ENCODE data around the gene SPAG6.
A peak's percentile ranks its signal among the peaks of the same experiment; 100 is the strongest.
"Not testable (repeated sequence)": the region's sequence is repeated elsewhere in the genome, so short reads cannot be mapped to it uniquely, and the experiment has no call there.

Gene SPAG6

DNA sequence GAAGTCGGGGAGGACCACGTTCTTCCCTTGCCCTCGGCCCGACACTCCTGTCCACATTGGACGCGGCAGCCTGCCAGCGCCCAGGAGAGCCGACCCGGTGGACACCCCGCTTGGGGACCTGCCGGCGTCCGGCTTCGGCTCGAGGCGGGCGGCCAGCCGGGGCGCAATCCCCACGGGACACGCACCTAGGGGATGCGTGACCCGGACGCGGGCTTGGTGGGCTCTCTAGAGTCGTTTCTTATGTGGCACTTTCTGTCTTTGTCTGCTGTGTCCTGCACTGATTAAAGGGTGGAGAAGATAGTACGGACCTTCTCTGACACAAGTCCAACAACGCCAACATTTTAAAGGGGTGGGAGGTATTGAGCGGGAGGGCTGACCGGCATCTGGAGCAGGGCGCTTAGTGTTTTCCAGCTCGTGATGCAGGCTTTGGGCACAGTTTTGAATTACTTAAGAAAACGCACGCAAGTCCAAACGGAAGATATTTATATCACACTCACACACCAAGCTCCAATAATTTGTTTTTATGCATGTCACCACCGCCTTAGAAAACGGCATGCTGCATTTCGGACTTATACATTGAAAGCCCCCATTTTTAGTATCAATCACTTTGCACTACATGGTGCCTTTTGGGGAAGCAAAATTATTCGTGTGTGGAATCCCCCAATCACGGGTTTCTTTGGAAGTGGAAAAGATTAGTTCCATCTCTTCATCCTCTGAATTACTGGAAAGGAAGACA is 3.9 kb upstream of the SPAG6 start:
- no peak for DNase-seq (ENCODE audit: low read depth)

DNA sequence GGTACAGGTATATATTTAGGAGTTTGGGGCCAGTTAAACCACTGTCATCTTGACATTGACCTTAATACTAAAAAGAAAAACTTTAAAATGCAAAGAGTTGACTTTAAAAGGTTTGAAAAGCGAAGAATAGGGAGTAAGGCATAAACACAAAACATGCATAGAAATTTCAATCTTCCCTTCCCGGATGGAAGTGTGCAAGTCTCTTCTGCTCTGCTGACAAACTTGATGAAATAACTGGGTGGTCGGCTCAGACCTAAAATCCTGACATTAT is 3.4 kb upstream of the SPAG6 start:
- DNase-seq (ENCODE audit: low read depth), result no peak

DNA sequence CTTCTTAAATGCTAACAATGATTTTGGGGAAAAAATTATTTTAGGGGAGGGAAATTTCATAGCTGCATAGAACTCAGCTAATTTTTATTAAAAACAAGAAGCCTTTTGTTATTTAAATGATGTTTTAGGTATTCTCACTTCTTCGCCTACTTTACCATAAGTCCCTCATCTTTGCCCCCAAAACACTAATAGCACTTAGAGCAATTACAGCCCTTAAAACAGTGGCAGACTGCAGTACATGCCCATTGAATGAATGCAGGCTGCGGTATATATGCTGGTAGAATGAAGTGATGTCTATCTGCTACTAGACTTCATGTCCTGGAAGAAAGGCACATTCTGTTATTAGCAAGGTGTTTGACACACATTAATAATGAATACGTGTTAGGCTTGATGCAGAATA is 2.9 kb upstream of the SPAG6 start:
- no peak for DNase-seq (ENCODE audit: low read depth)

DNA sequence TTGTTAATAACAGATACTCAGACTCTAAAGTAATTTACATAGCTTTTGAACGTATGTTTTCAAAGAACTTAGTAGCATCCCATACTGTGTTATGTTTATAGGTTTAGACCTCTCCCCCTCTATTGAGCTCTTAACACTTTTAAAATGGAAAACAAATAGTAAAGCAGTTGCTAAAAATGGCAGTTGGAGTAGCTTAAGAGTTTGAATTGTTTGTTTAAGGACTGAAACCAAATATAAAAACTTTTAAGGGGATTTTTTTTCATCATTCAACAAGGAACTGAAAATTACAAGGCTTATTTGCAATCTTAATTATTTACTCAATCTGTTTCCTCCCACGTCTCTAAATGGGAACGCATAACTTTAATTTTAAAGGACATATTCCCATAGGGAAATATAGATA is 1.6 kb upstream of the SPAG6 start:
- no peak for DNase-seq (ENCODE audit: low read depth)

DNA sequence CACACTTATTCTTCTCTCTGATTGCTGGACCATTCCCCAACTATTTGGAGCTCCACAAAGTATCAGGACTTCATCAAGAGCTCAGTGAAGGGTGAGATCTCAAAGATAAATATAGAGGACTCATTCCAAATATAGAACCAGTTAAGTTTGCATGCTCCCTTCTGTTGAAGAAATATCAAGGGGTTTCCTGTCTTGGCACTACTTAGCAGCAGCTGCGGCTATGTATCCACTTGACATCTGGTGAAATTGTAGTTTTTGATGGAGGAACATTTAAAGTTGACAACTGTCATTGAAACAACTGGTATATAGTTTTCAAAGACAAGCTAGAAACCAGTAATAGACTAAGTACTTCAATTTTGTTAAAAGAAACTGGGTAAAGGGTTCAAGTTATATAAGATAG is 1.0 kb upstream of the SPAG6 start:
- no peak for DNase-seq (ENCODE audit: low read depth)

DNA sequence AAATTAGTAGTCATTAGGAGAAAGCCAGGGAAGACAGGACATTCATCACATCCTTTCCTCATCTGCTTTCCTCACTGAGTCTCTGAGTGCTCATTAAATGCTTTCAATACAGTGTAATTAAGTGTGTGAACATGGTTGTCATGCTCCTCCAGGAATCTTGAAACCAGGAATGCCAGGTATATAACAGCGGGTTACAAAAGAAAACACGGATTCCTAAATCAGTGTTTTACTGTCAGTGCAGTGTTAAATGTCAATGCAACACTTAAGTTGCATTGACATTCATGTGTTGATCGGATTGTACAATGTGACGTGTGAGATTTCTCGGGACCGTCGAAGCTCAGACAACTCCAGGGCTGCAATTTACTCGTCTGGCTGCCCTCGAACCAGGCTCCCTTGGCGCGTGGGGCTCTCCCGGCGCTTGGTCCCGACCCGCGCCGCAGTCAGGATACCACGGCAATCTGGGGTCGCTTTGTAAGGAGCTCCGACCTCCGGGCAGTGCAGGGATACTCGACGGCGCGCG is 455 bp upstream of the SPAG6 start:
- DNase-seq (ENCODE audit: low read depth), result no peak

DNA sequence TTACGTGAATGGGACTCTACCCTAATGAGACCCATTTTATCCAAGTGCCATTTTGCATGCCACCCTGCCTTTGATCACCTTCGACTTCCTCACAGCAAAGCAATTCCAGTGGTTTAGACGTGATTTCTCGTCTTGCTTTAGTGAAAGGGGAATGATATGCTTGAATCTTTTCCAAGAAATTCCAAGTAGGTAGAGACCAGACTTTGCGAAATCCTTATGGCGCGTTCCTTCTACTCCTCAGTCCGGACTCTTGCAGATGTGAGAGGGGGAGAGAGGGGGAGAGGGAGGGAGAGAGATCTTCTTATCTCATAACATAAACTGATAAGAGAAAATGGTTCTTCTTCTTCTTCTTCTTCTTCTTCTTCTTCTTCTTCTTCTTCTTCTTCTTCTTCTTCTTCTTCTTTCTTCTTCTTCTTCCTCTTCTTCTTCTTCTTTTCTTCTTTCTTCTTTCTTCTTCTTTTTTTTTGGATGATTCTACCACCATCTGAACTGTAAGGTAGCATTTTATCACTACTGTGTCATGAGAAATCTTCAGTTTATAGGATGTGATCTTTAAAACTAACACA is 883 bp downstream of the SPAG6 start:
- DNase-seq (ENCODE audit: low read depth), result no peak

DNA sequence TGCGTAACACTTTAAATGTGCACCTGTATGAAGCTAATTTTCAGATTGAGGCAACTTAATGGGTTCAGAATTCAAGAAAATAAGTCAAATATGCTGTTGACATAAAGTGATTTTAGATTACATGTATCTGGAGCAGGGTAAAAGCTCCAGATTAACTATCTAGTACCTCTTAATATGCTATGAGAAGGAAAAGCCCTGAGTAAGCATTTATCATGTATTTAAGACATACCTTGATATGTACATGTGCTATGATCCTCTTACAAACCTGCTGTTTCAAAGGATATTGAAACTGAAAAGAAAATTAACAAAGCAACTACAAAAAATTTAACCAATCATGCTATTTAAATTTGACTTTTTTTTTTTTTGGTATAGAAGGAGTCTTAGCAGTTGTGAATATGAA is 4.5 kb downstream of the SPAG6 start:
- DNase-seq (ENCODE audit: low read depth), result no peak

DNA sequence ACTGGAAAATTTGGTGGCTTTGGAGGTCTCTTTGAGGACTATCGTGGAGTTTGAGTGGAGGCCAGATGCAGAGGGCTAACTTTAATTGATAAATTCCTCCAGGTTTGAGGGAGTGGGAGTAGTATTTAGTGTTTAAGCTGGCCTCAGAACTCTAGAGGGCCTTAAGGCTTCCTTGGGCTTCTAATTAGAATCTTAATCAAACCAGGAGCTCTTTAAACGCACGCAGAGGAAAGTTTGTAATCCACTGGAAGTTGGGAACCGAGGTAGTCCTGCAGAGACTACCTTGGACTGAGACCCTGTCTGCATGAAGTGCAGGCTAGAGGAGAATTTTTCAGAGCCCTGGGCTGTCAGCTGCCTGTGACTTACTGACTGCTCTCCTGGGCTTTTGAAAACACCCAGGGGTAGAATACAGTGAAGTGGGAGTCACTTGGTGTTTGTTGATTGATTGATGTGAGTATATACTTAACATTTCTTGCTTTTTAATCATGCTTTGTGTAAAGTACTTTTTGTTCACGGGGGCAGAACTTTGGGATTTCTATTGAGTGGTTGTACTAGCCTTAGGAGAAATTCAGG is 5.9 kb downstream of the SPAG6 start:
- no peak for DNase-seq (ENCODE audit: low read depth)

DNA sequence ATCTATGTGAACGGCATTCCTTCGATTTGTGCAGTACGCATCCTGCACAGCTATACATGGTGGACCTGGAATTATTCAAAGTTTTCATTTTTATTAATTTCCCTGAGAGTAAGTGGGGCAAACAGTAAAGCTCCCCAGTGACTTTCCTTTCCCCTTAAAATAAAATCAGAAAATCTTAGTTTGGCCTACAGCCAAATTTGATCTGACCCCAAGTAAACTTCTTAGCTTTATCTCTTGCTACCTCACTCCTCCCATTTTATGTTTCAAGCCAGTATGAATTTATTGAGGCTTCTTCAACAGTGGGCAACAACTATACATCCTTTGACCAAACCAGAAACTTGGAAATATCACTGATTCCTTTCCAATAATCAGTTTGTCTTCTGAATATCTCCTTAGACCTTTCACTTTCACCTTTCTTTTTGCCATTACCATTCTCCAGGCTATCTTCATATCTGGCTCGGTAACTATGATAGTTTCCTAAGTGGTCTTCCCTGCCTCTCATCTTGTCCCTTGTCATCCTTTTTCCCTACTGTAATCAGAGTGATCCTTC is 11.1 kb downstream of the SPAG6 start:
- DNase-seq (ENCODE audit: low read depth), result no peak

DNA sequence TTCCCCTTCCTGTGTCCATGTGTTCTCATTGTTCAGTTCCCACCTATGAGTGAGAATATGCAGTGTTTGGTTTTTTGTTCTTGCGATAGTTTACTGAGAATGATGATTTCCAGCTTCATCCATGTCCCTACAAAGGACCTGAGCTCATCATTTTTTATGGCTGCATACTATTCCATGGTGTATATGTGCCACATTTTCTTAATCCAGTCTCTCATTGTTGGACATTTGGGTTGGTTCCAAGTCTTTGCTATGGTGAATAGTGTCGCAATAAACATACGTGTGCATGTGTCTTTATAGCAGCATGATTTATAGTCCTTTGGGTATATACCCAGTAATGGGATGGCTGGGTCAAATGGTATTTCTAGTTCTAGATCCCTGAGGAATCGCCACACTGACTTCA is 12.5 kb downstream of the SPAG6 start:
- DNase-seq (ENCODE audit: low read depth), result not testable (repeated sequence)

DNA sequence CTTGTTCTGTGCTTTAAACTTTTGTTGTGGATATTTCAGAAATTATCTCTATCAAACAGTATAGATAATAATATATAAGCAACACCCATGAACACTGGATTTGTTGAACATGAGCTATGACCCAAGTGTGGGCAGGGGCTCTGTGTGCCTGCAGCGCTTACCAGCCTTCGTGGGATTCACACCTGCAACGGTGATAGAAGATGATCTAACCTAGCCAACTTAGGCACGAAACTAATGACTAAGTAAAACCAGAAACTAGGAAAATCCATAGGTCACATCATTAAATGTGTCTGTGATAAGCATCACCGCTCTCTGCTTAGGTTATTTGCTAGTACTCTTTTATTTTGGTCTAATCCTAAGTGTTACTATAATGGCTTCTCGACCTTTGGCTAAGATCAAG is 18.0 kb downstream of the SPAG6 start:
- DNase-seq (ENCODE audit: low read depth), result no peak

DNA sequence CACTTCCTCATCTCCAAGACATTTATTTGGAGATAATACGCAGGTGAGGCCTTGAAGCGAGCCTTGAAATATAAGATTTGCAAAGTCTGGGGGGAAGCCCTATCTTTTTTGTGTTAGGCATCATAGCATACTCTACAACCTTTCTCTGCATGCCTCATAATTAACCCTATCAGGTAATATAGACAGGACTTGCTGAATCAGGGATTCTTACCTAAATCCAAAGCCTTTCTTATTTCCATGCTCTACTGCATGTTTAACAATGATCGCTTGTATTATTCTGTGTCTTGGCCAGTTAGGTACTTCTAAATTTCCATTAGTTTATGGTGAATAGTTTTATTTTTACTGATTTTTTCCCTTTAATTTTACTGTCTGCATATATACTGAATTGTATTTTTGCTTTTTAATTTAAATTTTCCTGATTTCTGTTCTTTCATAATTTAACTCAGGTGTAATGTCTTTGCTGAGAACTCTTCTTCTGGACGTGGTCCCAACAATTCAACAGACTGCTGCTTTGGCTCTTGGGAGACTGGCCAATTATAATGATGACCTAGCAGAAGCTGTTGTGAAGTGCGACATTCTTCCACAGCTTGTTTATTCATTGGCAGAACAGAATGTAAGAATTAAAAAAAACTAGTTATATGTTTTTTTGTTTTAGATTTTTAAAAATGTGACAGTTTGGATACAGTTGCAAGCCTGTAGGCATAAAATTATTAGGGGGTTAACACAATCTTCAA is 19.3 kb downstream of the SPAG6 start:
- DNase-seq (ENCODE audit: low read depth), result no peak

DNA sequence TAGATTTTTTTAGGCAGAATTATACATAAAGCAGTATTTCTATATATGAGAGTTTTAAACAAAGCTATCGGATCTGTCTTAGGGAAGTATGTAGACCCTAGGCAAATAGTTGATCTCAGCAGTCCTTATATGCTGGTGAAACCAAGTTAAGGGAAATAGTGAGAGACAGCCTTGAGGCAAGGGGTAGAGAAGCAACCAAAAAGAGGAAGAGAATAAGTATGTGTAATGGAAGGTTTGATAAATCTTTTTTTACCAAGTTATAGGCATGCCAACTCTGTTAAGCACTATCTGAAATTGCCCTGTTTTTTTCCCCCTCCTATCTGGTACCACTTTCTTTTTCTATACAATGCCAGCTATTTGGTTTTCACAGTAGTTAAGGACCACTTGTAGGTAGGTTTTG is 19.9 kb downstream of the SPAG6 start:
- DNase-seq (ENCODE audit: low read depth), result no peak

DNA sequence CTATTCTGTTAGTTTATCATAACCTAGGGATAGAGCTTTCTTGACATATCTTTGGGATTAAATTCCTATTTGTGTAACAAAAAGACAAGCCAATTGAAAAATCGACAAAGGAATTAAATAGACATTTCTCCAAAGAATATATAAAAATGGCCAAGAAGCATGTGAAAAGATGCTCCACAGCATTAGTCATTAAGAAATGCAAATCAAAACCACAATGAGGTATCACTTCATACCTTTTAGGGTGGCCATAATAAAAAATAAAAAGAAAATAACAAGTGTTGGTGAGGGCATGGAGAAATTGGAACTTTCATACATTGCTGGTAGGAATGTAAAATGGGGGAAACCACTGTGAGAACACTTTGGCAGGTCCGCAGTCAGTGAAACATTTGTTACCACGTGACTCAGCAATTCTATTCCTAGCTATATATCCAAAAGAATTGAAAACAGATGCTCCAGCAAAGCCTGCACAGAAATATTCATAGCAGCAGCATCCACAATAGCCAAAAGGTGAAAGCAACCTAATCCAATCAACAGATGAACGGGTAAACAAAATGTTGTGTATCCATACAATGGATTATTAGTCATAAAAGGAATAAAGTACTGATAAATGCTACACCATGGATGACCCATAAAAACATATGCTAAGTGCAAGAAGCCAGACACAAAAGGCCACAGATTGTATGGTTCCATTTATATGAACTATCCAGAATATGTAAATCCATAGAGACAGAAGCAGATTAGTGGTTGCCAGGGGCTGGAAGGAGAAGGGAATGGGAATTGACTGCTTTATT is 20.5 kb downstream of the SPAG6 start:
- DNase-seq (ENCODE audit: low read depth), result no peak

DNA sequence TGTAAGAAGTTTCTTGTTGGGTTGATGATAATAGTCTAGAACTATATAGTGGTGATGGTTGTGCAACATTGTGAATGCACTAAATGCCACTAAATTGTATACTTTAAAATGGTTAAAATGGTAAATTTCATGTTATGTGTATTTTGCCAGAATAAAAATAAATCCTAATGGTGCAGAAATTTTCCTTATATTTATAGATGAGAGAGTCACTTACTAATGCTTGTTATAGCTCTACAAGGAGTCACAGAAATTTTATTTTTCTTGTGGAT is 21.1 kb downstream of the SPAG6 start:
- no peak for DNase-seq (ENCODE audit: low read depth)

DNA sequence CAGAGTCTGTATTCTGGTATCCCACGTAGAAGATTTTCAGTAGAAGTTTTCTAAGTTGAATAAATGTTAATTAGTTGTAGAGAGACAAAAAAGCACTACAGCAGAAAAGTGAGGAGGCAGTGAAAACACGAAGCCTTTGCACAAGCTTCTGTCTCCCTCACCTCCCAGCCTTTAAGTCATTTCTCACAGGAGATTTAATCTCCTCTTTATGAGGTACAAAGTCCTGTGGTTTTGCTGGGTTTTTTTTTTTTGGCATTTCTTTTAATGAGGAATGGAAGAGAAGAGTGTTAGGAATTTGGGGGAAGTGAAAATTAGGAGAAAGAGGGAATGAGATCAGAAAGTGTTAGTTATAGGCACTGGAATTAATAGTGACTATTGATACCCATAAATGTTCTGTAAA is 21.5 kb downstream of the SPAG6 start:
- no peak for DNase-seq (ENCODE audit: low read depth)

DNA sequence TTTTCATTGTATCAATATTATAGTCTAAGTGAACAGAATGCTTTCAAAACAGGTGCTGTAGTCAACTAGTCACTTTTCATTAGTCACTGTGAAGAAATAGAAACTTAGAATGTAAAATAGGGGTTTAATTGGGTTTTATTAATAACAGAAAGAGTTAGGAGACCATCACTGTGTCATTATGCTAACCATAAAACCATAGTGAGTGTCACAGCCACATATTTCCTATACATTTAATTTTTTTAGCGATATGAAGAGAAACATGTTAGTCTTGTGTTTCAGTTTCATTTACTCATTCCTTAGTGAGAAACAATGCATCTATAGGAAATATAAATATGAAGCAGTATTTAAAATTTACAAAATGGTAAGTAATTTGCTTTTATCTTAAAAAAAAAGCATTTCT is 22.2 kb downstream of the SPAG6 start:
- DNase-seq (ENCODE audit: low read depth), result no peak

DNA sequence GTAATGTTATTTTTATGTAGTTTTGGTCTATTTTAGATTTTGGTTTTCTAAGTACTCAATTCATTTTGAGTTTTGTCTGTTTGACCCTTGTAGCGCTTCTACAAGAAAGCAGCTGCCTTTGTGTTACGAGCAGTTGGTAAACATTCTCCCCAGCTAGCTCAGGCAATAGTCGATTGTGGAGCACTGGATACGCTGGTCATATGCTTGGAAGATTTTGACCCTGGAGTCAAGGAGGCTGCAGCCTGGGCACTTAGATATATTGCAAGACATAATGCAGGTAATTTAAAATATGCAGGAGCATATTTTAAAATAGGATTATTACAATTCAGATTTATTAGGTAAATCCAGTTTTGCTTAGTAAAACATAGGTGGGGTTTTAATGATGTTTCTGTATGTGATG is 23.1 kb downstream of the SPAG6 start:
- DNase-seq (ENCODE audit: low read depth), result no peak

DNA sequence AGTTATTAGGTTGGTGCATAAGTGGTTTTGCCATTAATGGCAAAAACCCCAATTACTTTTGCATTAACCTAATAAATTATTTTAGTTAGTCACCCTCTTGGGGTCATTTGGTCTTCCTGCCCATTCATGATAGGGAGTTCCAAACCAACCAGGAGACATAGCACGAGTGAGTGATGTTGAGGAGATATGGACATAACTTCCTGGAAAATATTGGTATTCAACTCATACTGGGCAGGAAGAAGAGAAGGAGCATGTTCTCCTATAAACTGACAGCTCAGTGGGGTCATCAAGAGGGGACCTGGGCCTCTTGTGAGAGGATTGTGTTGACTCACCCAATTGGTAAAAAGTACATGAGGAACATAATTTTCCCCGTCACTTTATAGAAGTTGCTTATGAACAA is 23.7 kb downstream of the SPAG6 start:
- DNase-seq (ENCODE audit: low read depth), result no peak

DNA sequence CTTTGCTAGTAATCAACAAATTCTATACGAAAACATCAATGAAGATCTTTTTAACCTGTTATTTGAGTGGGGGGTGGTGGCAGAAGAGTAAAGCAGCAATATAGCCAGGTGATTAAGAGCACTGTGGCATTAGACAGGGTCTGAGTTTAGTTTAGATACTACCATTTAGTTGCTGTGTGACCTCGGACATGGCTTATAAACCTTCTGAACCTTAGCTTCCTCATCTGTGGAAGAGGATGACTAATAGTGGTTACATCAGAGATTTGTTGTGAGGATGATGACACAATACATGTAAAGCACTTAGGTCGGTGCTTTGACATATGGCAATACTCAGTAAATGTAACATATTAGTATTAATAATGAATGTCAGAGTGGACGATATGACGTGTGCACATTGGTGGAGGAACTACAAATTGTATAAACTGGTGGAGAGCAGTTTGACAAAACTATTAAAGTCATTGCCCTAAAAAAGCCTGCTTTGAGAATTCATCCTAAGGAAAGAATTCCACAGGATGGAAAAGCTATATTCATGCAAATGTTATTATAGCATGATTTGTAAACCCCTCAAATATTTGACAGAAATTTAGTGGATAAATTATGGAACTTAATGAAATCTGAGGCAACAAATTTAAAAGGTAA is 24.3 kb downstream of the SPAG6 start:
- peak; percentile 70 for DNase-seq (ENCODE audit: low read depth)

DNA sequence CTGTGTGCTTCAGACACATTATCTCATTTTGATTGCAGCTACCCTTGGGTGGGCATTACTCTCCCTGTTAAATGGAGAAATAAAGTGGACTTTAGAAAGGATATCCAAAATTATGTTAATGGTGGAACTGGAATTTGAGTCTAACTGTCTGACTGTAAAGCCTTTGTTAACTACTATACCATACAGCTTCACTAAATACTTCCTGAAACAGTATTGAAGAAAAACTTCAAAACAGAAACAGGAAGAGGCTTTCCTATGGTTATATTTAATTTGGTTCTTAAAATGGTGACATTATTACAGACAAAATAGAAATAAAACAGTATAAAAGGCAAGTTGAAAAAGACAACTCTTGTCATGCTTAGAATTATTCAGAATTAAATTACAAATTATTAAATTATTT is 25.0 kb downstream of the SPAG6 start:
- no peak for DNase-seq (ENCODE audit: low read depth)
